Measurements from ENCODE around the gene BAIAP2L2.
"Not testable (repeated sequence)": the region's sequence is repeated elsewhere in the genome, so short reads cannot be mapped to it uniquely, and the experiment has no call there.

Gene BAIAP2L2

DNA sequence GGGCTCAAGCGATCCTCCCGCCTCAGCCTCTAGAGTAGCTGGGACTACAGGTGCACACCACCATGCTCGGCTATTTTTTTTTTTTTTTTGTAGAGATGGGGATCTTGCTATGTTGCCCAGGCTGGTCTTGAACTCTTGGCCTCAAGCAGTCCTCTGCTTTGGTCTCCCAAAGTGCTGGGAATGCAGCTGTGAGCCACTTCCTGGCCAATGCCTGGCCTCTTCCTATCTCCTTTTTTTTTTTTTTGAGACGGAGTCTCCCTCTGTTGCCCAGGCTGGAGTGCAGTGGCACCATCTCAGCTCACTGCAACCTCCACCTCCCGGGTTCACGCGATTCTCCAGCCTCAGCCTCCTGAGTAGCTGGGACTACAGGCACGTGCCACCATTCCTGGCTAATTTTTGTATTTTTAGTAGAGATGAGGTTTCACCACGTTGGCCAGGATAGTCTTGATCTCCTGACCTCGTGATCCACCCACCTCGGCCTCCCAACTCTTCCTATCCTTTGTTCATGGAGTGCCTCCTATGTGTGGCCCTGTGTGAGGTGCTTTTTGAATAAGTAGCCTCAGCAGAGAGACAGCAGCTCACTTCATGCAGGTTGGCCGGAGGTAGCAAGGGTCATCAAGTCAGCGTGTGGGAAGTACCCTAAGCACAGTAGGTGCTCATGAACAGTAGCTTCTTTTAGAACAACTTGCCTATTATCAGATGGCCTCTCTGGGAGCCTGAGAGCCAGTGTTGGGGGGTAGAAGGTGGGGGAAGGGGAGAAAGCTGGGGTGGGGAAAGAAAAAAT, 72.9 kb downstream of the BAIAP2L2 start:
- WGBS (ENCODE audit: insufficient coverage, insufficient read length): no CpG with 5 or more reads among the region's 13 CpGs
- DNase-seq (ENCODE audit: low read depth, low spot score); H3K9me3 ChIP-seq (ENCODE audit: control insufficient read depth, insufficient read depth, low read length); H3K4me1 ChIP-seq (ENCODE audit: control insufficient read depth, insufficient read depth, low read length); H3K4me3 ChIP-seq (ENCODE audit: low read length); H3K27me3 ChIP-seq (ENCODE audit: control insufficient read depth, insufficient read depth, low read length); H3K27ac ChIP-seq (ENCODE audit: low read length); H3K36me3 ChIP-seq (ENCODE audit: control insufficient read depth, insufficient read depth, low read length): not testable (repeated sequence)

DNA sequence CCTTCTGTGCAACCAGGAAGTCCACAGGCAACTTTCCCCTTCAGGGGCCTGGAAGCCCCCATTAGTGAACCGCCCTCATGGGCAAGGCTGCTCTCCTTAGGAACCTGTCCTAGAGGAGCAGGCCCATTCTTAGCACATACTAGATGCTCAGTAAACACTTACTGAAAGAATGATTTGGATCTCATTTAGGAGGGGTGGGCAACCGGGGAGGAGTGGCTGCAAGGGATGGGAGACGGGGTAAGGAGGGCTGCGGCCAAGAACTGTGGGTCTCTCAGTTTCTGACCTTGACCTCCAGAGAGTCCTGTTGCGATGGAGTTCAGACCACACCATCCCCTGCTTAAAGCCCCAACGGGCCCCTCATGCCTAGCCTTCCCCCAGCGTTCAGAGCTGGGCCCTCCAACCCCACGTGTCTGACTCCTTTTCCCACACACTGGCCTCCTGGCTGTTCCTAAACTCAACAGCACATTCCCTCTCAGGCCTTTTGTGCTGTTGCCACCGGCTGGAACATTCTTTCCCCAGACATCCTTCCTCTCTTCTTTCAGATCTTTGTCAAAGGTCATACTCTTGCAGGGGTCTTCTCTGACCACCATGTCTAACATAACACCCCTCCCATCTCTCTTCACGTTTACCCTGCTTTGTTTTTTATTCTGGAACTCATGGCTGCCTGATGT, 74.0 kb downstream of the BAIAP2L2 start:
- no peaks in the 10 kb centered on the region for H3K27me3 ChIP-seq (ENCODE audit: control insufficient read depth, insufficient read depth, low read length)
- no peak for DNase-seq (ENCODE audit: low read depth, low spot score)
- H3K27ac ChIP-seq (ENCODE audit: low read length): no peak overlapping the region
- H3K4me1 ChIP-seq (ENCODE audit: control insufficient read depth, insufficient read depth, low read length): peaks cover 6% of the 10 kb centered on the region
- H3K4me3 ChIP-seq (ENCODE audit: low read length): no peak overlapping the region
- no peaks in the 10 kb centered on the region for H3K9me3 ChIP-seq (ENCODE audit: control insufficient read depth, insufficient read depth, low read length)
- WGBS (ENCODE audit: insufficient coverage, insufficient read length): no CpG with 5 or more reads among the region's 10 CpGs
- H3K36me3 ChIP-seq (ENCODE audit: control insufficient read depth, insufficient read depth, low read length): no peaks in the 10 kb centered on the region; the same call in 1 of the 2 replicates

GRCh38 chr22:38035530-38035885, 75.0 kb downstream of the BAIAP2L2 start:
- H3K9me3 ChIP-seq (ENCODE audit: control insufficient read depth, insufficient read depth, low read length): no peaks in the 10 kb centered on the region
- no CpG with 5 or more reads among the region's 9 CpGs for WGBS (ENCODE audit: insufficient coverage, insufficient read length)
- peaks cover 6% of the 10 kb centered on the region for H3K4me1 ChIP-seq (ENCODE audit: control insufficient read depth, insufficient read depth, low read length)
- H3K27me3 ChIP-seq (ENCODE audit: control insufficient read depth, insufficient read depth, low read length): no peaks in the 10 kb centered on the region
- no peak overlapping the region for H3K27ac ChIP-seq (ENCODE audit: low read length)
- H3K36me3 ChIP-seq (ENCODE audit: control insufficient read depth, insufficient read depth, low read length): no peaks in the 10 kb centered on the region; the same call in 1 of the 2 replicates
- no peak overlapping the region for H3K4me3 ChIP-seq (ENCODE audit: low read length)
- no peak for DNase-seq (ENCODE audit: low read depth, low spot score)

Measured in iPS DF 6.9 (cell line).